GM12878 (cell line): Measurements from ENCODE around the gene DNAJC4. TPM values are rescaled to one million over a fixed set of nuclear protein-coding genes. Genes with fewer than 3 reads are reported as not detected.

Source experiments
- ATF2 ChIP-seq: IDR thresholded peaks from 2 replicates; pipeline ENCODE4 v1.6.1; 2012; ENCODE audit warnings: low read length, inconsistent platforms
- BHLHE40 ChIP-seq, 2 experiments: fragments of 450-650 bp in 1 of 2; IDR thresholded peaks; 2 replicates each; pipeline ENCODE4 v1.6.1; 2011 to 2017; ENCODE audit warnings: low read depth in 2 of 2, borderline replicate concordance in 1 of 2, improper control_type of control experiment in 1 of 2, low read length in 1 of 2, mild to moderate bottlenecking in 1 of 2
- CBX3 ChIP-seq: fragments of 200-600 bp; sonication (generic); IDR thresholded peaks from 2 replicates; pipeline ENCODE4 v1.6.1; 2016; ENCODE audit warnings: low read depth, borderline replicate concordance
- HDAC2 ChIP-seq: fragments of 200-600 bp; sonication (generic); IDR thresholded peaks from 2 replicates; pipeline ENCODE4 v1.6.1; 2017
- LARP7 ChIP-seq: fragments of 450-650 bp; IDR thresholded peaks from 2 replicates; pipeline ENCODE4 v1.6.1; 2017; ENCODE audit warnings: mild to moderate bottlenecking
- NFYB ChIP-seq: IDR thresholded peaks from 2 replicates; pipeline ENCODE4 v1.6.1; 2011; ENCODE audit warnings: low read depth, mild to moderate bottlenecking, low read length, improper control_type of control experiment, moderate library complexity; ENCODE audit not compliant: insufficient read depth
- PAX8 ChIP-seq: fragments of 450-650 bp; IDR thresholded peaks from 2 replicates; pipeline ENCODE4 v1.6.1; 2017; ENCODE audit warnings: mild to moderate bottlenecking, moderate library complexity
- PML ChIP-seq: IDR thresholded peaks from 2 replicates; pipeline ENCODE4 v1.6.1; 2012; ENCODE audit warnings: low read length, inconsistent platforms
- POLR2AphosphoS5 ChIP-seq: IDR thresholded peaks from 2 replicates; pipeline ENCODE4 v1.6.1; 2011; ENCODE audit warnings: mild to moderate bottlenecking, low read length, inconsistent platforms
- POU2F2 ChIP-seq: IDR thresholded peaks from 3 replicates; pipeline ENCODE4 v1.6.1; 2011; ENCODE audit warnings: low read depth, mild to moderate bottlenecking, low read length, borderline replicate concordance
- RAD51 ChIP-seq: fragments of 450-650 bp; IDR thresholded peaks from 2 replicates; pipeline ENCODE4 v1.6.1; 2016; ENCODE audit warnings: moderate library complexity, mild to moderate bottlenecking, inconsistent platforms
- RCOR1 ChIP-seq: conservative IDR thresholded peaks from 2 replicates; pipeline ENCODE4 v1.6.1; 2012; ENCODE audit warnings: low read depth, low read length, improper control_type of control experiment
- SRF ChIP-seq, 2 experiments: IDR thresholded peaks; 2 replicates each; pipeline ENCODE4 v1.6.1; 2011; ENCODE audit warnings: low read depth in 2 of 2, low read length in 2 of 2, mild to moderate bottlenecking in 1 of 2, moderate library complexity in 1 of 2
- ZBED1 ChIP-seq: IDR thresholded peaks from 2 replicates; pipeline ENCODE4 v1.6.1; 2016; ENCODE audit warnings: borderline replicate concordance
- ZBTB4 ChIP-seq: fragments of 450-650 bp; formaldehyde crosslinking; IDR thresholded peaks from 2 replicates; pipeline ENCODE4 v1.4.0; 2022; ENCODE audit warnings: mild to moderate bottlenecking, moderate library complexity
- polyA plus RNA-seq, 11 experiments: library from polyadenylated mRNA; depleted of rRNA in 4 of 11; unstranded in 6 of 11; stranded (reverse) in 5 of 11; fragments of >200 nt; fragmentation: Nextera tagmentation in 4 of 11; fragmentation: Illumina TruSeq in 1 of 11; extraction: Ambion mirVana in 4 of 11; extraction: Trizol in 1 of 11; gene quantifications; 1 replicate in 1 of 11; 2 replicates in 10 of 11; pipeline versions ENCODE4 v1.2.1 to v1.2.3, GENCODE V29; 2011 to 2016; ENCODE audit warnings: inconsistent platforms in 2 of 11, missing spikeins in 2 of 11, low read depth in 1 of 11
- total RNA-seq, 4 experiments: library from RNA; depleted of rRNA in 3 of 4; stranded (reverse); fragments of >200 nt in 3 of 4; fragmentation: Illumina TruSeq in 1 of 4; extraction: Trizol in 1 of 4; gene quantifications; 2 replicates each; pipeline versions ENCODE4 v1.2.1 to v1.2.3, GENCODE V29; 2013 to 2021
- TF ChIP-seq, protein P1 (sequence below): fragments of 450-650 bp; IDR thresholded peaks from 2 replicates; pipeline ENCODE4 v1.6.1; 2017; ENCODE audit warnings: borderline replicate concordance
- TF ChIP-seq, protein P2 (sequence below): fragments of 450-650 bp; IDR thresholded peaks from 2 replicates; pipeline ENCODE4 v1.6.1; 2017; ENCODE audit warnings: mild to moderate bottlenecking, low read depth, inconsistent platforms; ENCODE audit not compliant: poor library complexity, severe bottlenecking
- TF ChIP-seq, protein P3 (sequence below): IDR thresholded peaks from 2 replicates; pipeline ENCODE4 v1.6.1; 2011; ENCODE audit warnings: borderline replicate concordance, low read depth, mild to moderate bottlenecking, moderate library complexity, low read length; ENCODE audit not compliant: insufficient read depth, poor library complexity, severe bottlenecking

The DNAJC4 gene
- total and polyA plus RNA-seq, 10 of the 15 experiments (the other 5 are each of a cell fraction or from before 2014, with no cell fraction given), result 3.7 to 64.9 (median 30.1) TPM

GRCh38 chr11:64207256-64208085 lies 22.9 kb upstream of the DNAJC4 start (continued):
- peak; percentile 70 for TF ChIP-seq POU2F2
- TF ChIP-seq, protein P1, sequence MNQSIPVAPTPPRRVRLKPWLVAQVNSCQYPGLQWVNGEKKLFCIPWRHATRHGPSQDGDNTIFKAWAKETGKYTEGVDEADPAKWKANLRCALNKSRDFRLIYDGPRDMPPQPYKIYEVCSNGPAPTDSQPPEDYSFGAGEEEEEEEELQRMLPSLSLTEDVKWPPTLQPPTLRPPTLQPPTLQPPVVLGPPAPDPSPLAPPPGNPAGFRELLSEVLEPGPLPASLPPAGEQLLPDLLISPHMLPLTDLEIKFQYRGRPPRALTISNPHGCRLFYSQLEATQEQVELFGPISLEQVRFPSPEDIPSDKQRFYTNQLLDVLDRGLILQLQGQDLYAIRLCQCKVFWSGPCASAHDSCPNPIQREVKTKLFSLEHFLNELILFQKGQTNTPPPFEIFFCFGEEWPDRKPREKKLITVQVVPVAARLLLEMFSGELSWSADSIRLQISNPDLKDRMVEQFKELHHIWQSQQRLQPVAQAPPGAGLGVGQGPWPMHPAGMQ, result no peak
- TF ChIP-seq, protein P2, sequence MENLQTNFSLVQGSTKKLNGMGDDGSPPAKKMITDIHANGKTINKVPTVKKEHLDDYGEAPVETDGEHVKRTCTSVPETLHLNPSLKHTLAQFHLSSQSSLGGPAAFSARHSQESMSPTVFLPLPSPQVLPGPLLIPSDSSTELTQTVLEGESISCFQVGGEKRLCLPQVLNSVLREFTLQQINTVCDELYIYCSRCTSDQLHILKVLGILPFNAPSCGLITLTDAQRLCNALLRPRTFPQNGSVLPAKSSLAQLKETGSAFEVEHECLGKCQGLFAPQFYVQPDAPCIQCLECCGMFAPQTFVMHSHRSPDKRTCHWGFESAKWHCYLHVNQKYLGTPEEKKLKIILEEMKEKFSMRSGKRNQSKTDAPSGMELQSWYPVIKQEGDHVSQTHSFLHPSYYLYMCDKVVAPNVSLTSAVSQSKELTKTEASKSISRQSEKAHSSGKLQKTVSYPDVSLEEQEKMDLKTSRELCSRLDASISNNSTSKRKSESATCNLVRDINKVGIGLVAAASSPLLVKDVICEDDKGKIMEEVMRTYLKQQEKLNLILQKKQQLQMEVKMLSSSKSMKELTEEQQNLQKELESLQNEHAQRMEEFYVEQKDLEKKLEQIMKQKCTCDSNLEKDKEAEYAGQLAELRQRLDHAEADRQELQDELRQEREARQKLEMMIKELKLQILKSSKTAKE, result no peak
- TF ChIP-seq ZBTB4 (CRISPR knock-in tag), result no peak
- no peak for TF ChIP-seq SRF (IDR thresholded peaks at IDR 0.05; ENCODE audit: low read depth in 2 of 2, low read length in 2 of 2)
- TF ChIP-seq ZBED1, result peak; percentile 65
- TF ChIP-seq, protein P3, sequence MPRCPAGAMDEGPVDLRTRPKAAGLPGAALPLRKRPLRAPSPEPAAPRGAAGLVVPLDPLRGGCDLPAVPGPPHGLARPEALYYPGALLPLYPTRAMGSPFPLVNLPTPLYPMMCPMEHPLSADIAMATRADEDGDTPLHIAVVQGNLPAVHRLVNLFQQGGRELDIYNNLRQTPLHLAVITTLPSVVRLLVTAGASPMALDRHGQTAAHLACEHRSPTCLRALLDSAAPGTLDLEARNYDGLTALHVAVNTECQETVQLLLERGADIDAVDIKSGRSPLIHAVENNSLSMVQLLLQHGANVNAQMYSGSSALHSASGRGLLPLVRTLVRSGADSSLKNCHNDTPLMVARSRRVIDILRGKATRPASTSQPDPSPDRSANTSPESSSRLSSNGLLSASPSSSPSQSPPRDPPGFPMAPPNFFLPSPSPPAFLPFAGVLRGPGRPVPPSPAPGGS, result no peak
- TF ChIP-seq PML, result no peak
- no peak for TF ChIP-seq RCOR1
- TF ChIP-seq RAD51, result 0 out of 2 replicates have a peak, but pooled peaks have one; percentile 12
- no peak for TF ChIP-seq CBX3
- TF ChIP-seq POLR2AphosphoS5, result peak; percentile 85
- peak in 1 of 2 experiments; percentile 57; a peak in 1 of 4 replicates for TF ChIP-seq BHLHE40 (IDR thresholded peaks at IDR 0.05; ENCODE audit: borderline replicate concordance in 1 of 2, low read depth in 2 of 2, low read length in 1 of 2)
- TF ChIP-seq NFYB, result no peak
- no peak for TF ChIP-seq PAX8
- no peak for TF ChIP-seq HDAC2
- TF ChIP-seq LARP7, result peak; percentile 16; the same call in 1 of the 2 replicates
- TF ChIP-seq ATF2, result no peak
